Loucy (cell line): Measurements from ENCODE around the gene CEP126.

ENCODE experiments used
- EZH2phosphoT487 ChIP-seq: fragments of 200-600 bp; IDR thresholded peaks from 2 replicates; pipeline ENCODE4 v1.6.1; 2018; ENCODE audit warnings: antibody characterized with exemption, mild to moderate bottlenecking, moderate library complexity, borderline replicate concordance
- TF ChIP-seq, protein P1 (sequence below): fragments of 200-600 bp; sonication (generic); conservative IDR thresholded peaks from 2 replicates; pipeline ENCODE4 v1.5.1; 2014; ENCODE audit warnings: mild to moderate bottlenecking, antibody characterized with exemption, low read length

DNA sequence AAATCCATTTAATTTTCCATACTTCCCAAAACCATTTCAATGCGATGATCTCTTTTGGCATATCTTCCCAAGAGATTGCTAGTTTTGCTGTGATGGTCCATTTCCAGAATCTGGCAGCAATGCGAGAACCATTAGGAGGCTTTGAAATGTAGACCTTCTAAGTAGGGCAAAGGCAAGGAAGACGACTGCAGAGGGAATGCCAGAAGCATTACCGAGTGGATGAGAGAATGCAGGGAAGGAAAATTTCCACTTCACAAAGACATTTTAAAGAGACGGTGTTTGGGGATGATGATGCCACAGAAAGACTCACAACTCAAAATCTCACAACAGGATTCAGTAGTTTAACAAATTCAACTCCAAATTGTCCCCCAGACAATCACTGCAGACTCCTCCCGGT is 471 bp upstream of the CEP126 start:
- TF ChIP-seq, protein P1, sequence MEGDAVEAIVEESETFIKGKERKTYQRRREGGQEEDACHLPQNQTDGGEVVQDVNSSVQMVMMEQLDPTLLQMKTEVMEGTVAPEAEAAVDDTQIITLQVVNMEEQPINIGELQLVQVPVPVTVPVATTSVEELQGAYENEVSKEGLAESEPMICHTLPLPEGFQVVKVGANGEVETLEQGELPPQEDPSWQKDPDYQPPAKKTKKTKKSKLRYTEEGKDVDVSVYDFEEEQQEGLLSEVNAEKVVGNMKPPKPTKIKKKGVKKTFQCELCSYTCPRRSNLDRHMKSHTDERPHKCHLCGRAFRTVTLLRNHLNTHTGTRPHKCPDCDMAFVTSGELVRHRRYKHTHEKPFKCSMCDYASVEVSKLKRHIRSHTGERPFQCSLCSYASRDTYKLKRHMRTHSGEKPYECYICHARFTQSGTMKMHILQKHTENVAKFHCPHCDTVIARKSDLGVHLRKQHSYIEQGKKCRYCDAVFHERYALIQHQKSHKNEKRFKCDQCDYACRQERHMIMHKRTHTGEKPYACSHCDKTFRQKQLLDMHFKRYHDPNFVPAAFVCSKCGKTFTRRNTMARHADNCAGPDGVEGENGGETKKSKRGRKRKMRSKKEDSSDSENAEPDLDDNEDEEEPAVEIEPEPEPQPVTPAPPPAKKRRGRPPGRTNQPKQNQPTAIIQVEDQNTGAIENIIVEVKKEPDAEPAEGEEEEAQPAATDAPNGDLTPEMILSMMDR = no peak
- TF ChIP-seq EZH2phosphoT487 = no peak
